Measurements from ENCODE around the gene ARIH1. TPM values are rescaled to one million over a fixed set of nuclear protein-coding genes. Genes with fewer than 3 reads are reported as not detected.

The ARIH1 gene
- total RNA-seq, 1 experiment from 2014 or later: 25.6 TPM

DNA sequence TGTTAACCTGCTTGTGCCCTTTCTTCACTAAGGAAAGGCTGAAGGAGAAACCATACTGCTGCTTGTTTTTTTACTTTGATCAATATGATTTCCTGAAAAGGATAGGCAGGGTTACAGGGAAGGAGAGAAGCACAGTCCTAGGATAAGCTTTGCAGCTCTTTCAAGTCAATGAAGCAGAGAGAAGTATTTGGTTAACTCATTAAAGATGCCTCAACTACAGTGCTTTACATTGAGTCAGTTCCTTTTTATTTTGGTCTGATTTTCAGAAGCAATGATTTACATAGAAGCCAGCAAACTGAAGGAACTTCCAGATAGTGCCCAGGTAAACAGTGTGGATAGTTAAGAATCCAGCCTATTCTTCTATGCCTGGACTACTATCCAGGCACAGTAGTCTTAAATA lies 64.8 kb downstream of the ARIH1 start:
- no peak for DNase-seq (ENCODE audit: low spot score)

DNA sequence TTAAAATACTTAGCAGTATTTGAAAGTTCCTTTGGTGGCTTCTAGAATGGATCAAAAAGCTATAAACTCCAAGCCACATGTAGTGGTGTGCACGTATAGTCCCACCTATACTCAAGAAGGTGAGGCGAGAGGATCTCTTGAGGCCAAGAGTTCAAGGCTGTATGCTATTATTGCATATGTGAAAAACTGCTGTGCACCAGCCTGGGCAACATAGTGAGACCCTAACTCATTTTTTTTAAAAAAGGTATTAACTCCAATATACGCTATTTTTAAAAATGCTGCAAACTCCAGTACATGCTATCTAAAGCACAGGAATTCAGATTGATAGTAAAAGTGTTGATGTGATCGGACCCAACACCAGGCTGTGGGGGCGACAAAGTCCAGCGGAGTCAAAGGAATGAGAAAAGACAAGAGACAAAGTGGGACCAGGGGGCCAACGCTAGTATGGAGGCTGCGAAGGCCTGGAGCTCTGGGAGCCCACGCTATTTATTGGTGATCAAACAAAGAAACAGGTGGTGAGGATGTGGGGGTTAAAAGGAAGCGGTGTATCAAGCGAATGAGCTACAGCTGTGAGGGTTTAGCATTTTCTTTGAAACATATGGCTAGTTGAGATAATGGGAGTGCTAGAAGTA lies 66.6 kb downstream of the ARIH1 start:
- no peak for DNase-seq (ENCODE audit: low spot score)

DNA sequence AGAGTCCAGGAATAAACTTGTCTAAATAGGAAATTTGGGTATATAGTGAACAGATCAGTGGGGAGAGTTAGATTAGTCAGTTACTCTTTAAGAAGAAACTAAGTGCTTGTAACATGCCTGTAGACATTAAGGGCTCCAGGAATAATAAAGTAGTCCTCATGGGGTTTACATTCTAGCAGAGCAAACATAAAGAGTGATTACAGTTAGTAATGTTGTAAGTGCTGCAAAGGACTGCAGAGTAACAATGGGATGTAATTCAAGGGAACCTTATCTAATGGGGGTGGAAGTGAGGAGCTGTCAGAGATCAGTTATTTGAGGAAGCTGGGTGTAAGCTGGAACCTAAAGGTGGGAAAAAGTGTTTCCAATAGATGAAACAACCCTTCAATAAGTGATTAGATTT lies 67.5 kb downstream of the ARIH1 start:
- no peak for DNase-seq (ENCODE audit: low spot score)

DNA sequence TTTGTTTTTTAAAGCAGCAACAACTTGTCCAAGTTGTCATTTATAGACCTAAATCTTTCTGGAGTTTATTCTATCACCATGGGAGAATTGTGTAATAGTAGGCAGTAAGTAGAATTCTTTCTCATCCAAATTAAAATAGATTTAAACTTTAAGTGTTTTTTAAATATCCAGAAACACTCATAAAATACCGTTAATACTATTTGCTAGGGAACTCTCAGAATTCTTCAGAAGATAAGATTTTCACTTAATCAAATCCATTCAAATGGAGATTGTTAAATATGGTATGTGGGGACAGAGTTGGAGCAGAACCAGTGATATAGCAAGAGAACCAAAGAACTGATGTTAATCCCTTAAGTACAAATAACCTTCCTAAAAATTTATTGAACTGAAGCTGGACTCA lies 71.0 kb downstream of the ARIH1 start:
- DNase-seq (ENCODE audit: low spot score): no peak

DNA sequence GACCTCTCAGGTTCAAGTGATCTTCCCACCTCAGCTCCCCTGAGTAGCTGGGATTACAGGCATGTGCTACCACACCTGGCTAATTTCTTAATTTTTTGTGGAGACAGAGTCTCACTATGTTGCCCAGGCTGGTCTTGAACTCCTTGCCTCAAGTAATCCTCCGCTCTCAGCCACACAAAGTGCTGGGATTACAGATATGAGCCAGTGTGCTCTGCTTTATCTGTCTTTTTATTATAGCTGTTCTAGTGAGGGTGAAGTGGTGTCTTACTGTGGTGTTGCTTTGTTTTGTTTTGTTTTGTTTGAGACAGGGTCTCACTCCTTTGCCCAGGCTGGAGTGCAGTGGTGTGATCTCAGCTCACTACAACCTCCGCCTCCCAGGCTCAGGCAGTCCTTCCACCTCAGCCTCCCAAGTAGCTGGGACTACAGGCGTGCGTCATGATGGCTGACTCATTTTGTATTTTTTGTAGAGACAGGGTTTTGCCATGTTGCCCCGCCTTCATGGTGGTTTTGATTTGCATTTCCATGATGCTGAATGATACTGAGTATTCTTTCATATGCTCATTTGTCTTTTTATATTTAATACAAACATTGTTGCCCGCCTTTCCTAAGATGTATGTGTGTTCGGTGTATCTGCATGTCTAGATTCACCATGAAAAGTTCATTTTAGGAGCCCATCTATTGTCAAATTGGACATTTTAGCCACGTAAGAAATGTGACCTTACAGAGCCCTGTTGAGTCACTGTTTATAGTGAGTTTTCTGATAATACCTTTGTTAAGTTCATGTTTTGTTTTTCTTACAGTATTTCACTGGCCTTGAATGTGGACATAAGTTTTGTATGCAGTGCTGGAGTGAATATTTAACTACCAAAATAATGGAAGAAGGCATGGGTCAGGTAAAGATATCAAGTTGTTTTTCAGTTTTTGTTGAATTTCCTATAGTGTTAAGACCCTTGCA lies 80.6 kb downstream of the ARIH1 start:
- DNase-seq (ENCODE audit: low spot score): peak; percentile 67

DNA sequence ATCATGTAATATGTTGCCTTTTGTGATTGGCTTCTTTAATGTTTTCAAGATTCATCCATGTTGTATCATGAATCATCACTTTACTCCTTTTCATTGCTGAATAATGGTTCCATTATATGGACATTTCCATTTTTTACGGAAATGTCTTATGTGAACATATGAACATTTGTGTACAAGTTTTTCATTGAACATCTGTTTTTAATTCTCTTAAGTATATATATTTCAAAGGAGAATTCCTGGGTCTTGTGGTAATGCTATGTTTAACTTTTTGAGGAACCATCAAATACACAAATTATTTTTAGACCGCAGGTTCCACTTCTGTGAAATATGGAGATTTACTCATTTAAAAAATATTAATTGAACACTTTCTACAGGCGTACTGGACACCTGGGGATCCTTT lies 85.7 kb downstream of the ARIH1 start:
- DNase-seq (ENCODE audit: low spot score): no peak

DNA sequence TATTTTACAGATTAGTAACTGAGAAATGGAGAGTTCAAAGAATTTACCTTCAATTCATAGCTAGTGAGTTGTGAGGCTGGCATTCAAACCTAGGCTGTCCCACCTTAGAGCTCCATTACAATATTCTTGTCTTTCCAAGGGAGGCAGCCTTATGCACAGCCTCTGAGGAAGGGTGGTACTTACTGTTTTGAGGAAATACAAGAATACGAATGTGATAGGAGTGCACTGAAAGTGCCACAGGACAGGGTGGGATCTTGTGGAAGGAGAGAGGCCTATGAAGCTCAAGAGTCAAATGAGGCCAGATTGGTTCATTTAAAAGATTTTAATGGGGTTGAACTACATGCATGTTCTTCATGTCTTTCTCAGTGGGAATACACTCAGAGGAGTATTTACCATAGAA lies 86.3 kb downstream of the ARIH1 start:
- no peak for DNase-seq (ENCODE audit: low spot score)

DNA sequence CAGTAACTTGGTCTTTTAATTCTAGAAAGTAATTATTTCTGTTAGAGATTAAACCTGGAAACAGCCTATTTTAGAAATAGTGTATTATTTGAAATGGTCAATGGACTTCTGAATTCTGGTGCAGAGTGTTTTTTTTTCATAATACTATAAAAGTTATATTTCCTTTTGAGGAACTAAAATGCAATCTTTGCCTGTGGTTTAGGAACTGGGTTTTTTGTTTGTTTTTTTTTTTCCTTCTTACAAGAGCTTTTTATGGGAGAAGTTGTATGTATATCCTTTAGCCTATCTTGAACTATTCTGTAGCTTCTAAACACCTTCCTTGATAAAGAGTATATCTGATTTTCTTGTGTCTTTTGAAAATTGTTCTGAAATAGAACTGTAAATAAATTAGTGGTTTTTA lies 88.3 kb downstream of the ARIH1 start:
- no peak for DNase-seq (ENCODE audit: low spot score)

DNA sequence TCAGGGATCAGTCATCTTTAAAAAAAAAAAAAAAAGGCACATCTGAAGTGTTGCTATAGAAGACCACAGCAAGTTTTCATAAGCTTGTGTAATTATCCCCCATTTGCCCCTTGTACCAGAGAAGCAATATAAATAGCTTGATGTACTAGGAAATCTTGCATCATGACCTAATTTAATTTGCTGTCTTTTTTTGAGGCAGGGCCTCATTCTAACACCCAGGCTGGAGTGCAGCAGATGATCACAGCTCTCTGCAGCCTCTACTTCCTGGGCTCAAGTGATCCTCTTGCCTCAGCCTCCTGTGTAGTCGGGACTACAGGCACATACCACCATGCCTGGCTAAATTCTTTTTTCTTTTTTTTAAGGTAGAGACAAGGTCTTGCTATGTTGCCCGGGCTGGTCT lies 88.7 kb downstream of the ARIH1 start:
- DNase-seq (ENCODE audit: low spot score): no peak

DNA sequence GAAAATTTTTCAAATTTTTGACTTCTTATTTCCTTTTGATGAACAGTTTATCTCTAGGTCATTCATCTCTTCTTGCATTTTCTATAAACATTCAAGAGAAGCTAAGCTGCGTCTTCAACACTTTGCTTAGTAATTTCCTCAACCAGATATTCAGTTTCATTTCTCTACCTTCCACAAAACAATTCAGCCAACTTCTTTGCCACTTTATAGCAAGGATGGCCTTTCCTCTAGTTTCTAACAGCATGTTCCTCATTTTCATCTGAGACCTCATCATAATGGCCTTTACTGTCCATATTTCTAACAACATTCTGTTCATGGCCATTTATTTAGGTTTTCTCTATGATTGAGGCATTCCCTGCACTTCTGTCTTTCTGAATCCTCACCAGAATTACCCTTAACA lies 90.0 kb downstream of the ARIH1 start:
- DNase-seq (ENCODE audit: low spot score): no peak

DNA sequence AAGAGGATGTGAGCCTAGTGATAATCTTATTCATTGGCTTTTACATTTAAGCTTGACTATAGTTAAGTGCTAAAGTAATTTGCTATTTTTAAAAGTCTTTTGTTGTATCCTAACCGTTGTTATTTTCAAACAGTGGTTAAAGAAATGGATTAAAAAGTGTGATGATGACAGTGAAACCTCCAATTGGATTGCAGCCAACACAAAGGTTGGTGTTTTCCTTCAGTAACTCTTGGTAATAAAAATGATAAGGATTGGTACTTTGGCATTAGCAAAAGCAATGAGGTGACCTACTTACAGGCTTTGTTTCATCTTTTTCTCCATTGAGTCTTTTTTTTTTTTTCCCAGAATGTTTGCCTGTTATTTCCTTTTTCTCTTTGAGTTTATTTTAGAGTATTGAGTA lies 92.8 kb downstream of the ARIH1 start:
- no peak for DNase-seq (ENCODE audit: low spot score)

DNA sequence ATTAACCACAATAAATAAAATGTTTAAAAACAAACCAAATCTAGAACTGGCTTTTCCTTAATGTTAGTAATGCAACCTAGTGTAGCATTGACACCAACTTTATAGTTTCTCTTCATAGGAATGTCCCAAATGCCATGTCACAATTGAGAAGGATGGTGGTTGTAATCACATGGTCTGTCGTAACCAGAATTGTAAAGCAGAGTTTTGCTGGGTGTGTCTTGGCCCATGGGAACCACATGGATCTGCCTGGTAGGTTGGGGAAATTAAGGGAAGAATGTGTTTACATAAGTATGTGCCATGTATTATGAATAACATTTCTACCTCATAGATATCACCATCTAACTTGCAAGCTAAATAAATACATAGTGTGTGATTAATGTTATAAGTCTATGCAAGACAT lies 95.9 kb downstream of the ARIH1 start:
- DNase-seq (ENCODE audit: low spot score): no peak

DNA sequence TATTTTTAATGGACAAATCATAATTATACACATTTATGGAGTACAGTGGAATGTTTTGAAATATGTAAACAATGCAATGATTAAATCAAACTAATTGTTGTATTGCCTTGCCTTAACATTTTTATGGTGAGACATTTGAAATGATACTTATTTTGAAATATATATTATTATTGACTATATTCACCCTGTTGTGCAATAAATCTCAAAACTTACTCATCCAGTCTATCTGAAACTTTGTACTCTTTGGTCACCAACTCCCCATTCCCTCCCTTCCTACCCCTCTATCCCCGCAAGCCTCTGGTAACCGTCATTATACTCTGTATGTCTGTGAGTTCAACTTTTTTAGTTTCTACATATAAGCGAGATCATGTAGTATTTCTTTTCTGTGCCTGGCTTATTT lies 105.7 kb downstream of the ARIH1 start:
- no peak for DNase-seq (ENCODE audit: low spot score)

DNA sequence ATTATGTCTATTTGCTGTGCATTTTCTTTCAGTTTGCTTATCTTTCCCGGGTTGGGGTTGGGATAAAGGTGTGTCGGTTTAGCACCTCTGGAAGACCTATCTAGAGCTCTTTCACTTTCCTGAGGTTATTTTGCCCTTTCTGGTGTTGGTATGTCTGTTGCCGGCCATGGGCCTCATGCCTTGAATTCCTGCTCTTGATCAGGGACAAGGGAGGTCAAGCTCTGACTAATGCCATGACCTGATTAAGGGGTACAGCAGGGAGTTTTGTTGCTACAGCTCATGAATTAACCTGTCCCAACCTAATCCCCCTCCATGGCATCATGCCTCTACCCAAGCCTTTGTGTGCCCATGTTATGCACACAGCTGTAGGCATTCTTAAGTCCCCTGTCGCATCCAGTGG lies 109.9 kb downstream of the ARIH1 start:
- DNase-seq (ENCODE audit: low spot score): no peak

DNA sequence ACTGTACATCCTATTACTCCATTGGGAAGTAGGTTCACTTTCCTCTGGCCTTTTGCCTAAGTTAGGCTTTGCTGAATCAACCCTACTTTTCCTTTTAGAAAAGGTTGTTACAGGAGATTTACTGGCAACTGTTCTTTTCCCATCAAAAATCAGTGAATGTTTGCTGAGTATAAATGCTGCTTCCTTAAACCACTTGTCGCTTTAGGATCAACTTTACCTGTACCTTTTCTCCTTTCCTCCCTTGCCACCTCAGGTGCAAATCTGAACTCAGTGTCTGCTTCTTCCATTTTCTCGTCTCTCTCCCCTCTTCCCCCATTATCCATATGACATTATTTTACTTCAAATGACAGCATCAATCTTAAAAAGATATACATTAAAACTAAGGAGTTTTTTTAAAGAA lies 110.9 kb downstream of the ARIH1 start:
- DNase-seq (ENCODE audit: low spot score): no peak

DNA sequence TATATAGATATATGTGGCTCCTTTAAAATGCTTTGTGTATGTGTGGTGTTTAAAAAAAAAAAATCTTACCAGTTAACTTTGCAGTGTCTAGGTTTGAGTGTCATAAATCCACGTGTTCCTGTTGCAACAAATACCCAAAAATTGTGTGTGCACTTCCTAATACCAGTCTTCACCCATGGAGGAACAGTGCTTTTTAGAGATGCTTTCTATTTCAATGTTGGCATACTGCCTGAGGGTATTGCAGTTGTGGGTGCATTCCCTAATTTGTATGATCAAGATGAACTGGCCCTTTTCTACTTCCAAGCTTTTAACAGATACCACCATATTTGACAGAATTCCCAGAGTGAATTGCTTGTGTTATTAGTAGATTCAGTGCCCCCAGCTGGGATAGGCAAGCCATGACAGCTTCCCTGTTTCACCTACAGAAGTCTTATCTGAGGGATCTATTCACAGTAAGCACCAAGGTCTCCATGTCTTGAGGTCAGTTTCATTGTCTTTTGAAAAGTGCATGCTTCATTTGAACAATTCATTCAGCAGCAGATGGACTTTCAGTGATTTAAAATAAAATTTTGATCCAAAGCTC lies 111.4 kb downstream of the ARIH1 start:
- no peak for DNase-seq (ENCODE audit: low spot score)

DNA sequence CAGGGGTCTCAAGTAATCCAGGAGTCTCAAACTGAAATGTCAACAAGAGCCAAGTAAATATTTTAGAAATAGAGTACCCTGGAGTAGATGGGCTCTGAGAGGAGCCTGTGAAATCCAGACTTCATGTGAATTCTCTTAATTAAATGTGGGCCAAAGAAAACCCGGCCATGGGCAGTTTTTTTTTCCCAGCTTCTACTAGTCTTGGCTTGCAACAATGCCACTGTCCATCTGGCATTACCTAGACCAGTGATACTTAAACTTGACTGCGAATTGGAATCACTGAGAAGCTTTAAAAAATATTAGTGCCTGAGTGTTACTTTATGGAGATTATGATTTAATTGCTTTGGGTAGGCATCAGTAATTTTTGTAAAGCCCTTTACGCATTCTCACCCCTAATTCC lies 114.0 kb downstream of the ARIH1 start:
- DNase-seq (ENCODE audit: low spot score): no peak

DNA sequence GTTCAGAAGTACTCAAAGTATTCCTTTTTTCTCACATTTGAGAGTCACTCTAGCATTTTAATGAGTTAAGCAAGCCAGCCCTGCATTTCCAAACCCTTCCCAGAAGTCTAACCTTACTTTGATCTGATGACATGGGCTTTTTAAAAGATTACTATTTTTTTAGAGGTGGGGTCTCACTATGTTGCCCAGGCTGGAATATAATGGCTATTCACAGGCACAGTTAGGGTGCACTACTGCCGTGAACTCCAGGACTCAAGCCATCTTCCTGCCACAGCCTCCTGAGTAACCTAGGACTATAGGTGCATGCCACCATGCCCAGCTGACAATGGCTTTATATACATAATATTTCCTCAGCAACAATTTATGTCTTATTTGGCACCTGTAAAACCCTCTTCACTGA lies 116.3 kb downstream of the ARIH1 start:
- no peak for DNase-seq (ENCODE audit: low spot score)

DNA sequence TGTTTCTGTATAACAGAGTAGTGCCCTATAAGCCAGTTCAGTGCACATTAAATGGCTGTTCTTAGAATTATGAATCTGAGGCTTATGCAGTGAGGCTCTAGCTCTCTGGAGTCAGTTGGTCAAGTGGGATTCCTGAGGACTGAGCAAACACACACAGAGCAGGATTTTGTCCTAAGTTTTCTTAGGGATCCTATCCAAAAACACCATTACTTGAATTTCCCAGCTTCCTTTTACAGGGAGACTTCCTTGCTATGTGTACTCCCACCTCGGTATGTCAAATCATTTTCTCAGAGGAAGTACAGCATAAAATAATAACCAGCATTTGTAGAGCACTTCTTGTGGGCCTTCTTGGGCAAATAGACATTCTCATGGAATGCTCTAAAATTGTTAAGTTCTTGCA lies 117.2 kb downstream of the ARIH1 start:
- DNase-seq (ENCODE audit: low spot score): no peak

DNA sequence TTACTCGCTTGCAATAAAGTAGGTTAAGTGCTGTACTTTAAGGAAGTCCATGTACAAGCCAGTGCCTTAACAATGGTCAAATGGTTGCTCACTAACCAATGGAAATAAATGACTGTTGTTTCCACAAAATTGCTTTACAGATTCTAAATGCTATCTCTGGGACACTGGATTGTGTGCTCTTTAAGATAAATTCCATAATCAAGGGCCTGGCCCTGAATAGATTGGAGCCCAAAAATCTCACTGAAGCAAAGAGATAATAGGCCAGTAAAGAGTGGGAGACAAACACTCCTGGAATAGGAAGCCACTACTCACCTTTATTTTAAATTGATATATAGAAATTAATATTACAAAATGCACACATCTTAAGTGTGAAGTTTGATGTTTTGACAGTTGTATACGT lies 118.0 kb downstream of the ARIH1 start:
- DNase-seq (ENCODE audit: low spot score): no peak

DNA sequence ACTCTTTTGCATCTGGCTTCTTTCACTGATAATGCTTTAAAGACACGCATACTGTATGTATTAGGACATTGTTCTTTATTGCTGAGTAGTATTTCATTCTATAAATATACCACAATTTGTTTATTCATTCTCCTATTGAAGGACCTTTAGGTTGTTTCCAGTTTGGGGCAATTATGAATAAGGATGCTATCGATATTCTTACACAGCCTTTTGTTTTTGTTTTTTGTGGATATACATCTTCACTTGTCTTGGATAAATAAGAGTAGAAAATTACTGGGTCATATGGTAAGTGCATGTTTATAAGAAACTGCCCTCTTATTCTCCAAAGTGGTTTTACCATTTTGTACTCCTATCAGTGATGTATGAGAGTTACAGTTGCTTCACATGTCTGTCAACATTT lies 118.5 kb downstream of the ARIH1 start:
- no peak for DNase-seq (ENCODE audit: low spot score)

DNA sequence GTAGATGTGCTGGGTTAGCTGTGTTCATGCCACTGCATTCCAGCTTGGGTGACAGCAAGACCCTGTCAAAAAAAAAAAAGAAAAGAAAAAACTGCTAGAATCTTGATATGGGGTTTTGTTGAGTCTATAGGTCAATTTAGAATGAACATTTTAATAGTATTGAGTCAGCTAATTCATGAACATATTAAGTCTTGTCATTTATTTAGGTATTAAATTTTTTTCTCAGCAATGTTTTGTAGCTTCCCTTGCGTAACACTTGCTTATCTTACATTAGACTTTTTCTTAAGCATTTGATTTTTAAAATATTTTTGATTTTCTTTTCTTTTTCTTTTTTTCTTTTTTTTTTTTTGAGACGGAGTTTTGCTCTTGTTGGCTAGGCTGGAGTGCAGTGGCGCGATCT lies 119.7 kb downstream of the ARIH1 start:
- DNase-seq (ENCODE audit: low spot score): no peak

DNA sequence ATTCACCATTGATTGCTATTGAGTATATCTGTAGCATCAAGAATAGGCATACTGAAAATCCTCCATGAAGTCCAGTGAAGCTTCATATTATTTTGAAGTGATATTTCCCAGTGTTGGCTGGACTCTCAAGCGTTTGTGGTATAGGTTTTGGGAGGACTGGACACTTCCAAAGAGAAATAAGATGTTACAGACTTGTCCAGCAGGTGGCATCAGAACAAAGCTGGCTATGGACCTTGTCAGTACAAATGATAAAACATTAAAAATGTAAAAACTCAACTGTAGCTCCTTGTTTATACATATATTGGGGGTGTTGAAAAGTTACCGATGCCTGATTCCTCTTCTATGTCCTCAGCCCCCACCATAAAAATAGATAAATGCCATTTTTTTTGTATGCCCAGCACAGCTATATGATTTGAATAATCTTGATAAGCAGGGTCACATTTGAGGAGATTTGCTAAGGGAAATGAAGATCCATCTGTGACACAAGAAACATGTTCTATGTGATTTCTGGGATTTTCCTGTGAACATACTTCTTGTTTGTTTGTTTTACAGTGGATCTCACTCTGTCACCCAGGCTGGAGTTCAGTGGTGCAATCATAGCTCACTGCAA lies 125.8 kb downstream of the ARIH1 start:
- DNase-seq (ENCODE audit: low spot score): peak; percentile 39
